ENCODE data around the gene FREM1.

- TF ChIP-seq CTCF (IDR thresholded peaks at IDR 0.05; ENCODE audit: insufficient read depth, low read depth, low read length) = no peak
- TF ChIP-seq EZH2 (IDR thresholded peaks at IDR 0.05; ENCODE audit: insufficient read depth, low read length) = no peak
These were observed 121.4 kb downstream of the FREM1 start for GRCh38 chr9:14788846-14789245.
